ENCODE measurements around the gene PURA.
A peak's percentile ranks its signal among the peaks of the same experiment; 100 is the strongest.
"Not testable (repeated sequence)": the region's sequence is repeated elsewhere in the genome, so short reads cannot be mapped to it uniquely, and the experiment has no call there.

The PURA gene

DNA sequence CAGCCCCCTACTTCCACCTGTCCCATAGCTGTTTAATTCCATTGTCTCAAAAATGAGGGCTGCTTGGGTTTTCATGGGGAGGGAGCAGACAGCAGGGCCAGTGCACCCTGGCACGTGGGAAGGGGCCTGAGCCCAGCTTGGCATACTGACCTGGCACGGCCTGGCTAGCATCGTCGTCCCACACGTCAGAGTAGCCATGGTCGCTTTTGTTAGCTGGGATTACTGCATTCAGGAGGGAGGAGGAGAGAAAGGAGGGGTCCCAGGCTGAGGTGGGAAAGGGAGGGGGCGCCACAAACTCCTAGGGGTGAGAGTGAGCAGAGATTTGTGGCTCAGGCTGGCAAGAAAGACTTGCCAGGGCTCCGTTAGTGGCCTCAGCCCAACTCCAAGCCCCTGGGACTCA is 40.0 kb downstream of the PURA start:
- no peaks in the 10 kb centered on the region for H3K9me3 ChIP-seq (ENCODE audit: control insufficient read depth, insufficient read depth, low read depth, low read length)
- POLR2A ChIA-PET, result no interaction called here
- H3K27ac ChIP-seq (ENCODE audit: extremely low read depth, low read depth, low read length), result 0 out of 2 replicates have a peak overlapping the region, but pooled peaks have one; percentile 9
- no peak overlapping the region for H3K4me3 ChIP-seq (ENCODE audit: low read depth, low read length)
- H3K4me1 ChIP-seq (ENCODE audit: control insufficient read depth, insufficient read depth, low read length), result no peaks in the 10 kb centered on the region; the same call in 1 of the 2 replicates
- CTCF ChIA-PET, result interaction anchor here (0.6 to 9.2 kb wide), 7 partner anchors 8 to 367 kb away, joined by 3 to 94 read pairs (median 7); no protein-coding TSS in a partner anchor
- no peaks in the 10 kb centered on the region for H3K36me3 ChIP-seq (ENCODE audit: control insufficient read depth in 2 of 2, insufficient read depth in 1 of 2, low read length in 2 of 2)
- TF ChIP-seq ZNF664 (tag by site-specific recombination; IDR thresholded peaks at IDR 0.05) (no peak), ZNF157 (tag by site-specific recombination; IDR thresholded peaks at IDR 0.05) (no peak), HOXA7 (CRISPR knock-in tag; IDR thresholded peaks at IDR 0.05; ENCODE audit: borderline replicate concordance) (no peak), ZBTB17 (tag by site-specific recombination; IDR thresholded peaks at IDR 0.05) (no peak), ZNF324 (tag by site-specific recombination; IDR thresholded peaks at IDR 0.05) (no peak), GFI1B (tag by site-specific recombination; IDR thresholded peaks at IDR 0.05) (no peak), GLI2 (tag by site-specific recombination; IDR thresholded peaks at IDR 0.05; ENCODE audit: borderline replicate concordance, low read depth) (no peak), ZNF621 (tag by site-specific recombination; IDR thresholded peaks at IDR 0.05) (no peak), ZBTB8A (tag by site-specific recombination; IDR thresholded peaks at IDR 0.05) (no peak), BCL11A (tag by site-specific recombination; IDR thresholded peaks at IDR 0.05; ENCODE audit: low read depth) (no peak), ZNF580 (tag by site-specific recombination; IDR thresholded peaks at IDR 0.05) (no peak)
- TF ChIP-seq, protein P1, sequence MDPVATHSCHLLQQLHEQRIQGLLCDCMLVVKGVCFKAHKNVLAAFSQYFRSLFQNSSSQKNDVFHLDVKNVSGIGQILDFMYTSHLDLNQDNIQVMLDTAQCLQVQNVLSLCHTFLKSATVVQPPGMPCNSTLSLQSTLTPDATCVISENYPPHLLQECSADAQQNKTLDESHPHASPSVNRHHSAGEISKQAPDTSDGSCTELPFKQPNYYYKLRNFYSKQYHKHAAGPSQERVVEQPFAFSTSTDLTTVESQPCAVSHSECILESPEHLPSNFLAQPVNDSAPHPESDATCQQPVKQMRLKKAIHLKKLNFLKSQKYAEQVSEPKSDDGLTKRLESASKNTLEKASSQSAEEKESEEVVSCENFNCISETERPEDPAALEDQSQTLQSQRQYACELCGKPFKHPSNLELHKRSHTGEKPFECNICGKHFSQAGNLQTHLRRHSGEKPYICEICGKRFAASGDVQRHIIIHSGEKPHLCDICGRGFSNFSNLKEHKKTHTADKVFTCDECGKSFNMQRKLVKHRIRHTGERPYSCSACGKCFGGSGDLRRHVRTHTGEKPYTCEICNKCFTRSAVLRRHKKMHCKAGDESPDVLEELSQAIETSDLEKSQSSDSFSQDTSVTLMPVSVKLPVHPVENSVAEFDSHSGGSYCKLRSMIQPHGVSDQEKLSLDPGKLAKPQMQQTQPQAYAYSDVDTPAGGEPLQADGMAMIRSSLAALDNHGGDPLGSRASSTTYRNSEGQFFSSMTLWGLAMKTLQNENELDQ (tag by site-specific recombination; IDR thresholded peaks at IDR 0.05; ENCODE audit: low read depth), result no peak
- TF ChIP-seq, protein P2, sequence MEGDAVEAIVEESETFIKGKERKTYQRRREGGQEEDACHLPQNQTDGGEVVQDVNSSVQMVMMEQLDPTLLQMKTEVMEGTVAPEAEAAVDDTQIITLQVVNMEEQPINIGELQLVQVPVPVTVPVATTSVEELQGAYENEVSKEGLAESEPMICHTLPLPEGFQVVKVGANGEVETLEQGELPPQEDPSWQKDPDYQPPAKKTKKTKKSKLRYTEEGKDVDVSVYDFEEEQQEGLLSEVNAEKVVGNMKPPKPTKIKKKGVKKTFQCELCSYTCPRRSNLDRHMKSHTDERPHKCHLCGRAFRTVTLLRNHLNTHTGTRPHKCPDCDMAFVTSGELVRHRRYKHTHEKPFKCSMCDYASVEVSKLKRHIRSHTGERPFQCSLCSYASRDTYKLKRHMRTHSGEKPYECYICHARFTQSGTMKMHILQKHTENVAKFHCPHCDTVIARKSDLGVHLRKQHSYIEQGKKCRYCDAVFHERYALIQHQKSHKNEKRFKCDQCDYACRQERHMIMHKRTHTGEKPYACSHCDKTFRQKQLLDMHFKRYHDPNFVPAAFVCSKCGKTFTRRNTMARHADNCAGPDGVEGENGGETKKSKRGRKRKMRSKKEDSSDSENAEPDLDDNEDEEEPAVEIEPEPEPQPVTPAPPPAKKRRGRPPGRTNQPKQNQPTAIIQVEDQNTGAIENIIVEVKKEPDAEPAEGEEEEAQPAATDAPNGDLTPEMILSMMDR (tag by site-specific recombination; IDR thresholded peaks at IDR 0.05), result no peak
- TF ChIP-seq, protein P3, sequence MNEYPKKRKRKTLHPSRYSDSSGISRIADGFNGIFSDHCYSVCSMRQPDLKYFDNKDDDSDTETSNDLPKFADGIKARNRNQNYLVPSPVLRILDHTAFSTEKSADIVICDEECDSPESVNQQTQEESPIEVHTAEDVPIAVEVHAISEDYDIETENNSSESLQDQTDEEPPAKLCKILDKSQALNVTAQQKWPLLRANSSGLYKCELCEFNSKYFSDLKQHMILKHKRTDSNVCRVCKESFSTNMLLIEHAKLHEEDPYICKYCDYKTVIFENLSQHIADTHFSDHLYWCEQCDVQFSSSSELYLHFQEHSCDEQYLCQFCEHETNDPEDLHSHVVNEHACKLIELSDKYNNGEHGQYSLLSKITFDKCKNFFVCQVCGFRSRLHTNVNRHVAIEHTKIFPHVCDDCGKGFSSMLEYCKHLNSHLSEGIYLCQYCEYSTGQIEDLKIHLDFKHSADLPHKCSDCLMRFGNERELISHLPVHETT (tag by site-specific recombination; IDR thresholded peaks at IDR 0.05), result no peak
- TF ChIP-seq, protein P4, sequence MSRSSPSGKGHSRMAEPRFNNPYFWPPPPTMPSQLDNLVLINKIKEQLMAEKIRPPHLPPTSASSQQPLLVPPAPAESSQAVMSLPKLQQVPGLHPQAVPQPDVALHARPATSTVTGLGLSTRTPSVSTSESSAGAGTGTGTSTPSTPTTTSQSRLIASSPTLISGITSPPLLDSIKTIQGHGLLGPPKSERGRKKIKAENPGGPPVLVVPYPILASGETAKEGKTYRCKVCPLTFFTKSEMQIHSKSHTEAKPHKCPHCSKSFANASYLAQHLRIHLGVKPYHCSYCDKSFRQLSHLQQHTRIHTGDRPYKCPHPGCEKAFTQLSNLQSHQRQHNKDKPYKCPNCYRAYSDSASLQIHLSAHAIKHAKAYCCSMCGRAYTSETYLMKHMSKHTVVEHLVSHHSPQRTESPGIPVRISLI (tag by site-specific recombination; IDR thresholded peaks at IDR 0.05), result no peak

DNA sequence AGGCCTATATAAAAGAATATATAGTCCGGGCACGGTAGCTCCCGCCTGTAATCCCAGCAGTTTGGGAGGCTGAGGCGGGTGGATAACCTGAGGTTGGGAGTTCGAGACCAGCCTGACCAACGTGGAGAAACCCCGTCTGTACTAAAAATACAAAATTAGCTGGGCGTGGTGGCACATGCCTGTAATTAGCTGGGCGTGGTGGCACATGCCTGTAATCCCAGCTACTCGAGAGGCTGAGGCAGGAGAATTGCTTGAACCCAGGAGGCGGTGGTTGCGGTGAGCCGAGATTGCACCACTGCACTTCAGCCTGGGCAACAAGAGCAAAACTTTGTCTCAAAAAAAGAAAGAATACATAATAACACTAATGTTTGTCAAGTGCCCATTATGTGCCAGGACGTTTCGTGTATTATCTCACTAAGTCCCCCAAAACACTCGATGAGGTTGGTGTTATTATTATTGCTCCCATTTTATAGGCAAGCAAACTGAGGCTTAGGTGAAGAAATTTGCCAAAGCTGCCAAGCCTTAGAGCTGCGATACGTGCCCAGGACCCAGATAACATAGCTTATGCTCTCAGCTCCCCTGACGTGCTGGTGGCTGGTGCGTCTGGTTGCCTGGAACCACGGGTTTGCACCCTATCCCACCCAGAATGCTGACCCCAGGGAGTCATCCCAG is 40.9 kb downstream of the PURA start:
- peak; percentile 92 for TF ChIP-seq KLF1 (tag by site-specific recombination; IDR thresholded peaks at IDR 0.05)
- H3K27ac ChIP-seq (ENCODE audit: extremely low read depth, low read depth, low read length); H3K9me3 ChIP-seq (ENCODE audit: control insufficient read depth, insufficient read depth, low read depth, low read length); H3K4me3 ChIP-seq (ENCODE audit: low read depth, low read length); H3K4me1 ChIP-seq (ENCODE audit: control insufficient read depth, insufficient read depth, low read length); H3K36me3 ChIP-seq (ENCODE audit: control insufficient read depth in 2 of 2, insufficient read depth in 1 of 2, low read length in 2 of 2): not testable (repeated sequence)
- POLR2A ChIA-PET, result interaction anchor here (0.6 kb wide), 1 partner anchor 40 kb away, joined by 3 read pairs; no protein-coding TSS in a partner anchor
- CTCF ChIA-PET, result interaction anchor here (0.7 to 9.2 kb wide), 6 partner anchors 9 to 368 kb away, joined by 3 to 94 read pairs (median 4); no protein-coding TSS in a partner anchor
